MM.1S (cell line): ENCODE measurements around the gene LRG1.

Experiments used
- EZH2 ChIP-seq: fragments of 300-600 bp; sonication (generic); optimal IDR thresholded peaks from 2 replicates; pipeline ENCODE3; 2017; ENCODE audit warnings: low read depth, mild to moderate bottlenecking, antibody characterized with exemption, low read length, mixed read lengths
- TF ChIP-seq, protein P1 (sequence below): fragments of 300-600 bp; sonication (generic); IDR thresholded peaks from 2 replicates; pipeline ENCODE4 v1.5.1; 2016; ENCODE audit warnings: antibody characterized with exemption, low read length, mixed read lengths

DNA sequence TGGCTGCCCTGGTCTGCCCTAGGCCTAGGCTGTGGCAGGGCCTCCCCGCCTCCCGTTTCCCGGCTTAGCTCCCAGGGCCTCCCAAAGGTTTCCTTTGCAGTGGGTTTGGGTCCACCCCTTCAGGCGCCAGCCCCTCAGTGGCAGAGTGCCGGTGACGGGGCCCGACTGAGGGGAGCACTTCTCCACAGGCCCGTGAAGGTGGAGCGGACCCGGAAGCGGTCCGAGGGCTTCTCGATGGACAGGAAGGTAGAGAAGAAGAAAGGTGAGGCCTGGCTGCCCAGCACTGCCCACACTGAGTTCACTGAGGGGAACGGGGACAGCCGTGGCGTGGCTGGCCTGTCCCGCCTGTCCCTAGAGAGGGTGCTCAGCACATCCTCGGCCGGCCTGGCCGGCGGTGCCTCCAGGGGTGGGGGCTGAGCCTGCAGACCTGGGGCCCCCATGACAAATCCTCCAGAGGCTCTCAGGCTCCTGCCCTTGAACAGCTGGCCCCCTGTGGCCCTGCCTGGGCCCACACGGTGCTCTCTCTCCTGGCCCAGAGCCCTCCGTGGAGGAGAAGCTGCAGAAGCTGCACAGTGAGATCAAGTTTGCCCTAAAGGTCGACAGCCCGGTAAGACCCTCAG lies 42.0 kb downstream of the LRG1 start:
- TF ChIP-seq, protein P1, sequence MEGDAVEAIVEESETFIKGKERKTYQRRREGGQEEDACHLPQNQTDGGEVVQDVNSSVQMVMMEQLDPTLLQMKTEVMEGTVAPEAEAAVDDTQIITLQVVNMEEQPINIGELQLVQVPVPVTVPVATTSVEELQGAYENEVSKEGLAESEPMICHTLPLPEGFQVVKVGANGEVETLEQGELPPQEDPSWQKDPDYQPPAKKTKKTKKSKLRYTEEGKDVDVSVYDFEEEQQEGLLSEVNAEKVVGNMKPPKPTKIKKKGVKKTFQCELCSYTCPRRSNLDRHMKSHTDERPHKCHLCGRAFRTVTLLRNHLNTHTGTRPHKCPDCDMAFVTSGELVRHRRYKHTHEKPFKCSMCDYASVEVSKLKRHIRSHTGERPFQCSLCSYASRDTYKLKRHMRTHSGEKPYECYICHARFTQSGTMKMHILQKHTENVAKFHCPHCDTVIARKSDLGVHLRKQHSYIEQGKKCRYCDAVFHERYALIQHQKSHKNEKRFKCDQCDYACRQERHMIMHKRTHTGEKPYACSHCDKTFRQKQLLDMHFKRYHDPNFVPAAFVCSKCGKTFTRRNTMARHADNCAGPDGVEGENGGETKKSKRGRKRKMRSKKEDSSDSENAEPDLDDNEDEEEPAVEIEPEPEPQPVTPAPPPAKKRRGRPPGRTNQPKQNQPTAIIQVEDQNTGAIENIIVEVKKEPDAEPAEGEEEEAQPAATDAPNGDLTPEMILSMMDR = no peak
- TF ChIP-seq EZH2 = no peak
